SU-DHL-6 (cell line): Measurements from ENCODE around the gene PRRC2C.

Experiments used
- H2AFZ ChIP-seq: fragments of 200-600 bp; sonication (generic); 2 replicates; pipeline ENCODE4 v1.6.1; 2014; ENCODE audit warnings: low read depth, mild to moderate bottlenecking, moderate library complexity, mixed read lengths, antibody characterized with exemption, low read length; ENCODE audit not compliant: severe bottlenecking
- H3F3A ChIP-seq: fragments of 200-600 bp; shearing (Covaris generic); 2 replicates; pipeline ENCODE4 v1.6.0; 2016; ENCODE audit warnings: antibody characterized with exemption, mild to moderate bottlenecking; ENCODE audit not compliant: insufficient read depth
- H3K27ac ChIP-seq: fragments of 200-600 bp; sonication (generic); 2 replicates; pipeline ENCODE4 v1.5.1; 2016; ENCODE audit warnings: low read depth, mild to moderate bottlenecking, low read length, moderate library complexity, mixed read lengths
- H3K27me3 ChIP-seq: fragments of 200-600 bp; sonication (generic), shearing (Covaris generic); 2 replicates; pipeline ENCODE4 v1.6.0; 2014; ENCODE audit warnings: mild to moderate bottlenecking, low read length
- H3K36me3 ChIP-seq: fragments of 200-600 bp; sonication (generic); 2 replicates; pipeline ENCODE4 v1.6.1; 2014; ENCODE audit warnings: mild to moderate bottlenecking, low read length, mixed read lengths
- H3K4me2 ChIP-seq: fragments of 300-600, 200-600 bp; shearing (Covaris generic), sonication (generic); 2 replicates; pipeline ENCODE4 v1.6.0; 2014; ENCODE audit warnings: low read length, low read depth, mild to moderate bottlenecking; ENCODE audit not compliant: poor library complexity, severe bottlenecking
- H3K4me3 ChIP-seq: fragments of 200-600 bp; sonication (generic); 2 replicates; pipeline ENCODE4 v1.5.1; 2014; ENCODE audit warnings: antibody characterized with exemption, low read length, mild to moderate bottlenecking, mixed read lengths; ENCODE audit not compliant: insufficient read depth, poor library complexity, severe bottlenecking
- H3K79me2 ChIP-seq: fragments of 200-600 bp; sonication (generic); 2 replicates; pipeline ENCODE4 v1.6.1; 2014; ENCODE audit warnings: mild to moderate bottlenecking, low read length, moderate library complexity; ENCODE audit not compliant: insufficient read depth
- H3K9ac ChIP-seq: fragments of 200-600 bp; sonication (generic); 2 replicates; pipeline ENCODE4 v1.7.0; 2014; ENCODE audit warnings: mild to moderate bottlenecking, low read length
- H3K9me2 ChIP-seq: fragments of 200-600 bp; sonication (generic); replicated peaks from 2 replicates; pipeline ENCODE4 v1.6.1; 2014; ENCODE audit warnings: low read length; ENCODE audit not compliant: insufficient read depth
- H3K9me3 ChIP-seq: fragments of 200-600 bp; sonication (generic); 2 replicates; pipeline ENCODE4 v1.6.1; 2014; ENCODE audit warnings: low read length, mixed read lengths; ENCODE audit not compliant: insufficient read depth
- H4K20me1 ChIP-seq: fragments of 200-600 bp; sonication (generic); 2 replicates; pipeline ENCODE4 v1.6.1; 2014; ENCODE audit warnings: low read depth, mild to moderate bottlenecking, antibody characterized with exemption, low read length, moderate library complexity, mixed read lengths
- CTCF ChIP-seq: fragments of 200-600 bp; sonication (generic); IDR thresholded peaks from one replicate; pipeline ENCODE4 v1.5.1; 2017; ENCODE audit warnings: antibody characterized with exemption, mild to moderate bottlenecking, low read length, moderate library complexity; ENCODE audit not compliant: insufficient read depth, poor library complexity, severe bottlenecking
- EZH2phosphoT487 ChIP-seq: fragments of 200-600 bp; sonication (generic), shearing (Covaris generic); conservative IDR thresholded peaks from 2 replicates; pipeline ENCODE4 v1.6.1; 2018; ENCODE audit warnings: mild to moderate bottlenecking, antibody characterized with exemption, low read length, moderate library complexity, mixed read lengths

The PRRC2C gene

DNA sequence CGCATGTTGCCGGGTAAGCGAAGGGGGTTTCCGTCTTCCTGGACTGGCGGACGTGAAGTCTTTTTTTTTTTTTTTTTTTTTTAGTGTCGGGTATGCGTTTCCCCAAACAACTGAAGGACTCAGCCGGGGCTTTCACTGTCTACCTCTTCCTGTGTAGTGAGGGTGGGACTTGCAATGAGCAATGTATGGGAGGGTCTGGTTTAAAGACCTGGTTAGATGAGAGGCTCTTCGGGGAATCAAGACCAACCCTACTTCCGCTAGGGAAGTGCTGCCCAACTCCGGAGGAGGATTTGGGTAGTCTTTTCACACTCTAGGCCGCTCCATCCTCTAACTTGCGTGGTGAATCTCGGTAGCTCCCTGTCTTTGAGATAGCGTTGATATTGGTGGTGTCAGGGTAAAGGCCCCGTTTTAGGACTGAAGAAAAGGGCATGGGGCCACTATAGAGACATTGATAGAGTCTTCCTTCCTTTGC lies 754 bp downstream of the PRRC2C start:
- Histone ChIP-seq H3K9ac (peak overlapping the region; percentile 95), H3K9me3 (no peaks in the 10 kb centered on the region), H3F3A (peaks cover 4% of the 10 kb centered on the region), H3K27ac (peak overlapping the region; percentile 82), H3K4me2 (peak overlapping the region; percentile 90), H3K27me3 (no peaks in the 10 kb centered on the region), H3K9me2 (no peaks in the 10 kb centered on the region), H3K4me3 (peak overlapping the region; percentile 89), H3K79me2 (peaks cover 57% of the 10 kb centered on the region), H3K36me3 (peaks cover 7% of the 10 kb centered on the region; the same call in 1 of the 2 replicates), H4K20me1 (peaks cover 47% of the 10 kb centered on the region), H2AFZ (peak overlapping the region; percentile 72)
- no peak for TF ChIP-seq CTCF
- TF ChIP-seq EZH2phosphoT487, result no peak

- Histone ChIP-seq H3K4me2 (peak overlapping the region; percentile 90), H3K36me3 (peaks cover 11% of the 10 kb centered on the region; the same call in 1 of the 2 replicates), H4K20me1 (peaks cover 56% of the 10 kb centered on the region), H3K9me3 (no peaks in the 10 kb centered on the region), H3K79me2 (peaks cover 67% of the 10 kb centered on the region), H3K9ac (peak overlapping the region; percentile 95), H3K27ac (no peak overlapping the region), H2AFZ (no peak overlapping the region), H3F3A (peaks cover 4% of the 10 kb centered on the region), H3K4me3 (peak overlapping the region; percentile 89), H3K27me3 (no peaks in the 10 kb centered on the region), H3K9me2 (no peaks in the 10 kb centered on the region)
- no peak for TF ChIP-seq CTCF
- TF ChIP-seq EZH2phosphoT487, result no peak
Measured at GRCh38 chr1:171487038-171487437, 1.7 kb downstream of the PRRC2C start.

- Histone ChIP-seq H3K4me3 (no peak overlapping the region), H4K20me1 (peaks cover 63% of the 10 kb centered on the region), H3K79me2 (peaks cover 80% of the 10 kb centered on the region), H2AFZ (no peak overlapping the region), H3K36me3 (peaks cover 11% of the 10 kb centered on the region; the same call in 1 of the 2 replicates), H3K27me3 (no peaks in the 10 kb centered on the region), H3F3A (peaks cover 4% of the 10 kb centered on the region), H3K4me2 (peak overlapping the region; percentile 90), H3K9me2 (no peaks in the 10 kb centered on the region), H3K9me3 (no peaks in the 10 kb centered on the region), H3K27ac (no peak overlapping the region), H3K9ac (no peak overlapping the region)
- TF ChIP-seq EZH2phosphoT487, result no peak
- TF ChIP-seq CTCF, result no peak
Measured at GRCh38 chr1:171488190-171488929, 3.0 kb downstream of the PRRC2C start.
